B cell (primary cell): Measurements from ENCODE around the gene KRTCAP2. TPM values are rescaled to one million over a fixed set of nuclear protein-coding genes. Genes with fewer than 3 reads are reported as not detected.

Source experiments
- ATAC-seq: fragments of 200-7000 bp; cut with Tn5 transposase; one replicate; pipeline ENCODE4 v1.10.0; 2021; ENCODE audit warnings: low read depth, mild to moderate bottlenecking, moderate number of reproducible peaks, moderate library complexity
- CTCF ChIA-PET: fragments of 350-600 bp; sonication (Branson Sonifier 250); formaldehyde crosslinking; loops from one replicate; lab custom pipeline; 2021; ENCODE audit warnings: antibody characterized with exemption, inconsistent platforms; lab: Charles Lee
- POLR2A ChIA-PET: fragments of 350-600 bp; sonication (Branson Sonifier 250); formaldehyde crosslinking; loops from one replicate; lab custom pipeline; 2021; ENCODE audit warnings: antibody characterized with exemption; lab: Charles Lee
- DNase-seq: peaks from one replicate; pipeline ENCODE4 v3.0.0; 2013
- H2AFZ ChIP-seq: 2 replicates; pipeline ENCODE4 v1.6.1; 2012; ENCODE audit warnings: mild to moderate bottlenecking, low read depth, low read length; ENCODE audit not compliant: insufficient read depth, poor library complexity, severe bottlenecking
- H3K27ac ChIP-seq, 2 donors: 1 replicate in 1 of 2; 2 replicates in 1 of 2; pipeline ENCODE4 v1.5.1; 2012 to 2013; ENCODE audit warnings: low read length in 2 of 2, mild to moderate bottlenecking in 2 of 2, moderate library complexity in 1 of 2
- H3K27me3 ChIP-seq, 4 experiments: fragments of 200-600 bp in 1 of 4; sonication (generic) in 1 of 4; replicated peaks in 1 of 4; 1 replicate in 2 of 4; 2 replicates in 2 of 4; pipeline versions ENCODE4 v1.6.1 to v1.7.0; 2013 to 2016; ENCODE audit warnings: low read length in 3 of 4, mild to moderate bottlenecking in 2 of 4, mixed read lengths in 1 of 4, moderate library complexity in 1 of 4; ENCODE audit not compliant: insufficient read depth in 4 of 4, control insufficient read depth in 3 of 4; ENCODE audit errors: control extremely low read depth in 1 of 4
- H3K36me3 ChIP-seq, 2 experiments: replicated peaks in 1 of 2; 1 replicate in 1 of 2; 2 replicates in 1 of 2; pipeline versions ENCODE4 v1.6.1 to v1.7.1; 2013; ENCODE audit warnings: low read length in 1 of 2; ENCODE audit not compliant: insufficient read depth in 2 of 2, control insufficient read depth in 1 of 2; ENCODE audit errors: control extremely low read depth in 1 of 2, extremely low read depth in 1 of 2
- H3K4me1 ChIP-seq, 2 donors: fragments of 200-600 bp in 1 of 2; sonication (generic) in 1 of 2; 1 replicate in 1 of 2; 2 replicates in 1 of 2; pipeline versions ENCODE4 v1.5.1 to v1.6.1; 2013 to 2017; ENCODE audit warnings: low read length in 2 of 2; ENCODE audit not compliant: control insufficient read depth in 2 of 2, insufficient read depth in 2 of 2
- H3K4me2 ChIP-seq: replicated peaks from 2 replicates; pipeline ENCODE3; 2012; ENCODE audit warnings: mild to moderate bottlenecking, low read depth, low read length; ENCODE audit not compliant: poor library complexity, severe bottlenecking
- H3K4me3 ChIP-seq, 5 experiments: fragments of 200-600 bp in 1 of 5; sonication (generic) in 1 of 5; 1 replicate in 3 of 5; 2 replicates in 2 of 5; pipeline versions ENCODE4 v1.5.1 to v1.7.0; 2011 to 2016; ENCODE audit warnings: low read length in 4 of 5, mild to moderate bottlenecking in 4 of 5, low read depth in 2 of 5, control low read depth in 1 of 5, moderate library complexity in 1 of 5; ENCODE audit not compliant: insufficient read depth in 1 of 5; ENCODE audit errors: control extremely low read depth in 1 of 5, extremely low read depth in 1 of 5
- H3K79me2 ChIP-seq: fragments of 200-600 bp; sonication (generic); one replicate; pipeline ENCODE4 v1.6.0; 2016; ENCODE audit warnings: low read length; ENCODE audit not compliant: control insufficient read depth, insufficient read depth
- H3K9ac ChIP-seq: fragments of 200-600 bp; sonication (generic); 2 replicates; pipeline ENCODE4 v1.6.1; 2017; ENCODE audit warnings: mild to moderate bottlenecking, low read length, moderate library complexity
- H3K9me3 ChIP-seq, 3 donors: one replicate each; pipeline versions ENCODE4 v1.6.1 to v1.7.1; 2013; ENCODE audit warnings: low read length in 2 of 3; ENCODE audit not compliant: control insufficient read depth in 2 of 3, insufficient read depth in 1 of 3; ENCODE audit errors: control extremely low read depth in 1 of 3
- H4K20me1 ChIP-seq: 2 replicates; pipeline ENCODE4 v1.6.0; 2012; ENCODE audit warnings: mild to moderate bottlenecking, low read length; ENCODE audit not compliant: insufficient read depth, control insufficient read depth, poor library complexity, severe bottlenecking
- H3K27ac Mint-ChIP-seq: one replicate; pipeline ENCODE4 v1.8.0; 2021; ENCODE audit warnings: mixed read lengths
- H3K27me3 Mint-ChIP-seq: one replicate; pipeline ENCODE4 v1.8.0; 2021; ENCODE audit warnings: mixed read lengths
- H3K4me1 Mint-ChIP-seq: one replicate; pipeline ENCODE4 v1.8.0; 2021; ENCODE audit warnings: mixed read lengths
- H3K4me3 Mint-ChIP-seq: one replicate; pipeline ENCODE4 v1.8.0; 2021; ENCODE audit warnings: mixed read lengths
- H3K9me3 Mint-ChIP-seq: one replicate; pipeline ENCODE4 v1.8.0; 2022; ENCODE audit warnings: mixed read lengths; ENCODE audit not compliant: insufficient read depth
- EZH2 ChIP-seq: IDR thresholded peaks from 2 replicates; pipeline ENCODE4 v1.6.1; 2012; ENCODE audit warnings: borderline replicate concordance, low read depth, mild to moderate bottlenecking, moderate library complexity, low read length; ENCODE audit not compliant: insufficient read depth, poor library complexity, severe bottlenecking
- WGBS: methylation state at CpG from one replicate; pipeline ENCODE4 v1.1.5; 2013; ENCODE audit warnings: missing lambda C conversion rate; ENCODE audit not compliant: insufficient coverage; 5-methylcytosine and 5-hydroxymethylcytosine counted together
- intact Hi-C: fragments of 100-400 bp; cut with micrococcal nuclease; formaldehyde crosslinking; loops from one replicate; pipeline ENCODE4 v1.10.0; 2022
- polyA plus RNA-seq: library from polyadenylated mRNA; depleted of rRNA; stranded (reverse); fragments of >200 nt; gene quantifications from 2 replicates; pipeline ENCODE4 v1.2.3, GENCODE V29; 2012
- total RNA-seq, 2 donors: library from RNA; stranded (reverse); fragments of 120-200 nt in 1 of 2; gene quantifications; 1 replicate in 1 of 2; 2 replicates in 1 of 2; pipeline versions ENCODE4 v1.2.3 to v1.2.4, GENCODE V29; 2013 to 2022
- TF ChIP-seq, protein P1 (sequence below): fragments of 200-600 bp; IDR thresholded peaks from one replicate; pipeline ENCODE4 v1.8.0; 2022; ENCODE audit warnings: antibody characterized with exemption, mild to moderate bottlenecking

Gene KRTCAP2
- total and polyA plus RNA-seq, 2 donors (not counting 1 experiment from before 2014, with no cell fraction given): 151 to 259 TPM

- Histone ChIP-seq H3K27me3 (peaks cover 0 to 13% (median 1%) of the 10 kb centered on the region in 4 experiments), H4K20me1 (no peaks in the 10 kb centered on the region), H3K27ac (no peak overlapping the region), H3K9ac (no peak overlapping the region), H3K36me3 (no peaks in the 10 kb centered on the region), H3K4me3 (no peak overlapping the region), H2AFZ (no peak overlapping the region), H3K9me3 (peaks cover 0 to 3% (median 0%) of the 10 kb centered on the region in 3 donors), H3K4me1 (peaks cover 9 to 12% of the 10 kb centered on the region in 2 donors), H3K79me2 (no peaks in the 10 kb centered on the region), H3K4me2 (no peak overlapping the region)
- Mint-ChIP-seq H3K27me3 (no peaks in the 10 kb centered on the region), H3K27ac (no peak overlapping the region), H3K4me3 (no peak overlapping the region), H3K4me1 (peaks cover 17% of the 10 kb centered on the region), H3K9me3 (no peaks in the 10 kb centered on the region)
- TF ChIP-seq EZH2: no peak
- intact Hi-C loops: no loop called here
- WGBS: 100% methylated on average over 1 of the region's 3 CpGs
- ChIA-PET CTCF (interaction anchor here (1.2 to 7.7 kb wide), 2 partner anchors 22 to 28 kb away, joined by 3 to 196 read pairs; partner anchors contain the start of genes KRTCAP2 and TRIM46), POLR2A (no interaction called here)
- ATAC-seq: no peak
- DNase-seq: no peak
Measured at GRCh38 chr1:155198547-155198906, 25.4 kb upstream of the KRTCAP2 start.

DNA sequence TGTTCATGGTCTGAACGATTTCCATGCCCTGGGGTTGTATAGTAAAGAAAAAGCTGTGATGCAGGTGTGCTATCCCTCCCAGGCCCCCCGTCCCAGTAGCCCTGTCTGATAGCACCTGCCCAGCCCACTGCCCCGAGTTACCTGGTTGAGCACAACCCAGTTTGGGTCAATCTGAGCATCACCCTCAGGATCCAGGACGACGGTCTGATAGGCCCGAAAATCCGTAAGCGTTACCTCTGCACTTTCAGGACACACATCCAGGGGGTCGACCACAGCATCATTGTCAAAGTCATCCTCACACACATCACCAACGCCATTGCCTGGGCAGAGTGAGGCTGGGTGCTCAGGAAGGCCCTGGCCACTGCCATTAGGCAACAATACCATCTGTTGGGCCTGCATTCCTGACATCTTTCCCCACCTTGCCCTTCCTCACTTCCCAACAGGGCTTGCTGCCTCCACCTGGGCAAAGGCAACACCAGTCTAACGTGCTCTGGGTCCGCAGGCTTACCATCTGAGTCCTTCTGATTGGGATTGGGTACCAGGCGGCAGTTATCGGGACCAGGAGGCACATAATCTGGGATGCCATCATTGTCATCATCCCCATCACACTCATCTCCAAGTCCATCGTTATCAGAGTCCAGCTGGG, 24.9 kb upstream of the KRTCAP2 start:
- TF ChIP-seq EZH2: no peak
- TF ChIP-seq, protein P1, sequence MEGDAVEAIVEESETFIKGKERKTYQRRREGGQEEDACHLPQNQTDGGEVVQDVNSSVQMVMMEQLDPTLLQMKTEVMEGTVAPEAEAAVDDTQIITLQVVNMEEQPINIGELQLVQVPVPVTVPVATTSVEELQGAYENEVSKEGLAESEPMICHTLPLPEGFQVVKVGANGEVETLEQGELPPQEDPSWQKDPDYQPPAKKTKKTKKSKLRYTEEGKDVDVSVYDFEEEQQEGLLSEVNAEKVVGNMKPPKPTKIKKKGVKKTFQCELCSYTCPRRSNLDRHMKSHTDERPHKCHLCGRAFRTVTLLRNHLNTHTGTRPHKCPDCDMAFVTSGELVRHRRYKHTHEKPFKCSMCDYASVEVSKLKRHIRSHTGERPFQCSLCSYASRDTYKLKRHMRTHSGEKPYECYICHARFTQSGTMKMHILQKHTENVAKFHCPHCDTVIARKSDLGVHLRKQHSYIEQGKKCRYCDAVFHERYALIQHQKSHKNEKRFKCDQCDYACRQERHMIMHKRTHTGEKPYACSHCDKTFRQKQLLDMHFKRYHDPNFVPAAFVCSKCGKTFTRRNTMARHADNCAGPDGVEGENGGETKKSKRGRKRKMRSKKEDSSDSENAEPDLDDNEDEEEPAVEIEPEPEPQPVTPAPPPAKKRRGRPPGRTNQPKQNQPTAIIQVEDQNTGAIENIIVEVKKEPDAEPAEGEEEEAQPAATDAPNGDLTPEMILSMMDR: no peak
- no peak overlapping the region for H3K4me2 ChIP-seq
- DNase-seq (no peak), ATAC-seq (no peak)
- peaks cover 0 to 5% (median 0%) of the 10 kb centered on the region in 3 donors for H3K9me3 ChIP-seq
- 95% methylated on average over 14 of the region's 15 CpGs for WGBS
- intact Hi-C loops: no loop called here
- Mint-ChIP-seq H3K27ac (no peak overlapping the region), H3K4me1 (peaks cover 22% of the 10 kb centered on the region), H3K9me3 (no peaks in the 10 kb centered on the region), H3K27me3 (no peaks in the 10 kb centered on the region), H3K4me3 (no peak overlapping the region)
- H3K27me3 ChIP-seq: peaks cover 0 to 18% (median 1%) of the 10 kb centered on the region in 4 experiments
- H2AFZ ChIP-seq: no peak overlapping the region
- H3K79me2 ChIP-seq: no peaks in the 10 kb centered on the region
- no peak overlapping the region for H3K27ac ChIP-seq
- H3K4me1 ChIP-seq: peaks cover 14 to 17% of the 10 kb centered on the region in 2 donors
- no peak overlapping the region for H3K4me3 ChIP-seq
- no peaks in the 10 kb centered on the region for H4K20me1 ChIP-seq
- H3K9ac ChIP-seq: no peak overlapping the region
- CTCF ChIA-PET: interaction anchor here (1.2 to 7.7 kb wide), 2 partner anchors 22 to 29 kb away, joined by 3 to 196 read pairs; partner anchors contain the start of genes KRTCAP2 and TRIM46
- H3K36me3 ChIP-seq: no peaks in the 10 kb centered on the region
- POLR2A ChIA-PET: no interaction called here
